ENCODE results near the gene EMP2. TPM values are rescaled to one million over a fixed set of nuclear protein-coding genes. Genes with fewer than 3 reads are reported as not detected.

Gene EMP2
- polyA plus RNA-seq, 2 of the 4 experiments (the other 2 are of a cell fraction), result 14.2 to 21.4 TPM

DNA sequence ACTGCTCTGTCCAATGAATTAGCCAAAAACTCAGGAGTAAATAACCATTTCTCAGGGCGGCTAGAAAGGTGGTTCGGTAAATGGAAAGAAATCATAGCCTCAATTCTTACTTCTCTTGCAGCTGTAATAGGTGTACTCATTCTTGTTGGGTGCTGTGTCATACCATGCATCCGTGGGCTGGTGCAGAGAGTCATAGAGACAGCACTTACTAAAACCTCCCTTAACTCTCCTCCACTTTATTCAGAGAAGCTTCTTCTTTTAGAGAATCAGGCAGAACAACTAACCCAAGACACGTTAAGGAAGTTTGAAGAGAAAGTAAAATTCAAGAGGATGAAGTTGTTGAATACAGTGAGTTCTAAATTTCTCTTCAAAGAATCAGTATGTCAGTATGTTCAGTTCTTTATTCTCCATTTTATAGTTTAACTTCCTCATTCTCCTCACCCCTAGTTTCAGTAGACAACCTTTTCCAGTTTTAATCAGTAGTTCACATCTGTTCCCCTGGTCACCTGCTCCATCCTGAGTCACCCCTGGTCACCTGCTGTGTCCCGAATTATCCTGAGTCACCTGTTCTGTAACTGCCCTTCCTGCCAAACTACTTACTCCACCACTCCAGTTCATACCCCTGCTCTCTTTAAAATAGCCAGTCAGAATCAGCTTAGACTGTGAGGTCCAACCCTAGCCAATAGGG lies 85.9 kb downstream of the EMP2 start:
- ATAC-seq, result no peak
- TF ChIP-seq ZNF302 (CRISPR knock-in tag; IDR thresholded peaks at IDR 0.05), result no peak
- no peak for TF ChIP-seq ZSCAN20 (CRISPR knock-in tag; IDR thresholded peaks at IDR 0.05)
- TF ChIP-seq MAFK (IDR thresholded peaks at IDR 0.05; ENCODE audit: partially characterized antibody), result no peak
- no peak for TF ChIP-seq RARB (CRISPR knock-in tag; IDR thresholded peaks at IDR 0.05)
- TF ChIP-seq, protein P1, sequence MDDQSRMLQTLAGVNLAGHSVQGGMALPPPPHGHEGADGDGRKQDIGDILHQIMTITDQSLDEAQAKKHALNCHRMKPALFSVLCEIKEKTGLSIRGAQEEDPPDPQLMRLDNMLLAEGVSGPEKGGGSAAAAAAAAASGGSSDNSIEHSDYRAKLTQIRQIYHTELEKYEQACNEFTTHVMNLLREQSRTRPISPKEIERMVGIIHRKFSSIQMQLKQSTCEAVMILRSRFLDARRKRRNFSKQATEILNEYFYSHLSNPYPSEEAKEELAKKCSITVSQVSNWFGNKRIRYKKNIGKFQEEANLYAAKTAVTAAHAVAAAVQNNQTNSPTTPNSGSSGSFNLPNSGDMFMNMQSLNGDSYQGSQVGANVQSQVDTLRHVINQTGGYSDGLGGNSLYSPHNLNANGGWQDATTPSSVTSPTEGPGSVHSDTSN (IDR thresholded peaks at IDR 0.05), result no peak
- TF ChIP-seq RCOR1 (IDR thresholded peaks at IDR 0.05; ENCODE audit: low read depth, low read length), result no peak
- TF ChIP-seq HOXB5 (CRISPR knock-in tag; IDR thresholded peaks at IDR 0.05), result no peak
- no peak for TF ChIP-seq CHD2 (IDR thresholded peaks at IDR 0.05; ENCODE audit: low read length, partially characterized antibody)
- TF ChIP-seq, protein P2, sequence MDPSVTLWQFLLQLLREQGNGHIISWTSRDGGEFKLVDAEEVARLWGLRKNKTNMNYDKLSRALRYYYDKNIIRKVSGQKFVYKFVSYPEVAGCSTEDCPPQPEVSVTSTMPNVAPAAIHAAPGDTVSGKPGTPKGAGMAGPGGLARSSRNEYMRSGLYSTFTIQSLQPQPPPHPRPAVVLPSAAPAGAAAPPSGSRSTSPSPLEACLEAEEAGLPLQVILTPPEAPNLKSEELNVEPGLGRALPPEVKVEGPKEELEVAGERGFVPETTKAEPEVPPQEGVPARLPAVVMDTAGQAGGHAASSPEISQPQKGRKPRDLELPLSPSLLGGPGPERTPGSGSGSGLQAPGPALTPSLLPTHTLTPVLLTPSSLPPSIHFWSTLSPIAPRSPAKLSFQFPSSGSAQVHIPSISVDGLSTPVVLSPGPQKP (IDR thresholded peaks at IDR 0.05; ENCODE audit: low read depth, low read length), result no peak
- no peak for TF ChIP-seq MYC (IDR thresholded peaks at IDR 0.05; ENCODE audit: borderline replicate concordance, low read length)
- TF ChIP-seq POLR2A (IDR thresholded peaks at IDR 0.05; ENCODE audit: low read length), result no peak
- TF ChIP-seq, protein P3, sequence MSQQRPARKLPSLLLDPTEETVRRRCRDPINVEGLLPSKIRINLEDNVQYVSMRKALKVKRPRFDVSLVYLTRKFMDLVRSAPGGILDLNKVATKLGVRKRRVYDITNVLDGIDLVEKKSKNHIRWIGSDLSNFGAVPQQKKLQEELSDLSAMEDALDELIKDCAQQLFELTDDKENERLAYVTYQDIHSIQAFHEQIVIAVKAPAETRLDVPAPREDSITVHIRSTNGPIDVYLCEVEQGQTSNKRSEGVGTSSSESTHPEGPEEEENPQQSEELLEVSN (IDR thresholded peaks at IDR 0.05; ENCODE audit: borderline replicate concordance, low read depth), result no peak
- FAIRE-seq, result no peak
- WGBS (ENCODE audit: missing lambda C conversion rate), result 62% methylated on average over 5 of the region's 5 CpGs
- H3K9me3 ChIP-seq, result 0 out of 3 replicates have a peak, but pooled peaks cover 4% of the 10 kb centered on the region
- ChIA-PET POLR2A (no interaction called here), CTCF (interaction anchor here (1.0 to 1.4 kb wide), 3 partner anchors 15 to 424 kb away, joined by 3 to 8 read pairs (median 4); no protein-coding TSS in a partner anchor)
- no peak overlapping the region for H3K27ac ChIP-seq
- H3K4me1 ChIP-seq, result no peaks in the 10 kb centered on the region
- H3K4me3 ChIP-seq, result no peak overlapping the region
- H3K4me2 ChIP-seq, result no peak overlapping the region
- no peak for DNase-seq (ENCODE audit: low read depth in 1 of 2, low spot score in 1 of 2)

DNA sequence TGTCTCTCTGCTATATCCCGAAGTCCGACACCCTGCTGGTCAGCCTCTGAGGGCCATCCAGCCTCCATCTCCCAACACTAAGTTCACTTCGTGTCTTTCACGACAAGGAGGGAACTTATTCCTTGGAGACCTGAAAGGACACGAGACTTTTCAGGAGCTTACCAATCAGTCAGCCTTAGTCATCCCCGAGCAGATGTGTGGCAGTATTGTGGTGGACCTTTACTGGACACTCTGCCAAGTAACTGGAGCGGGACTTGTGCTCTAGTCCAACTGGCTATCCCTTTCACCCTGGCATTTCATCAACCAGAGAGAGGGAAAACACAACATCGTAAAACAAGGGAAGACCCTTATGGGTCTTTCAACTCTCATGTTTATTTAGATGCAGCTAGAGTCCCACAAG lies 87.1 kb downstream of the EMP2 start:
- H3K9me3 ChIP-seq, result 0 out of 3 replicates have a peak, but pooled peaks cover 4% of the 10 kb centered on the region
- TF ChIP-seq NPAS2 (CRISPR knock-in tag; IDR thresholded peaks at IDR 0.05; ENCODE audit: borderline replicate concordance) (no peak), SREBF2 (IDR thresholded peaks at IDR 0.05) (no peak)
- TF ChIP-seq, protein P1 (IDR thresholded peaks at IDR 0.05), result no peak
- H3K4me2 ChIP-seq, result no peak overlapping the region
- CTCF ChIA-PET, result interaction anchor here (1.0 to 1.4 kb wide), 4 partner anchors 16 to 426 kb away, joined by 3 to 8 read pairs (median 4); no protein-coding TSS in a partner anchor
- DNase-seq (ENCODE audit: low read depth in 1 of 2, low spot score in 1 of 2) (no peak), ATAC-seq (no peak), FAIRE-seq (no peak)
- no peak overlapping the region for H3K27ac ChIP-seq
- 61% methylated on average over 8 of the region's 8 CpGs for WGBS (ENCODE audit: missing lambda C conversion rate)
- no peaks in the 10 kb centered on the region for H3K4me1 ChIP-seq
- POLR2A ChIA-PET, result interaction anchor here (0.5 kb wide), 1 partner anchor 185 kb away, joined by 3 read pairs; no protein-coding TSS in a partner anchor
- no peak overlapping the region for H3K4me3 ChIP-seq

DNA sequence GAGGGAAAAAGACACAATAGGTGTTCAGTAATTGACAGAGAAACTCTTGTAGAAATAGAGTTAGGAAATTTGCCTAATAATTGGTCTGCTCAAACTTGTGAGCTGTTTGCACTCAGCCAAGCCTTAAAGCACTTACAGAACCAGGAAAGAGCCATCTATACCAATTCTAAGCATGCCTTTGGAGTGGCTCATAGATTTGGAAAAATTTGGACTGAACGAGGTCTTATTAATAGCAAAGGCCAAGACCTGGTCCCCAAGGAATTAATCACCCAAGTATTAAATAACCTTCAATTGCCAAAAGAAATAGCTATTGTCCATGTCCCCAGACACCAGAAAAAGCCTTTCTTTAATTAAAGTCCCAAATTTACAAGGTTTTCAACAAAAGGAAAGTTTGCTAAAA lies 90.3 kb downstream of the EMP2 start:
- Histone ChIP-seq H3K9me3 (peaks cover 15% of the 10 kb centered on the region), H3K4me1 (no peaks in the 10 kb centered on the region), H3K4me3 (no peak overlapping the region), H3K4me2 (no peak overlapping the region), H3K27ac (no peak overlapping the region)
- no peak for ATAC-seq
- 16% methylated on average over 1 of the region's 1 CpG for WGBS (ENCODE audit: missing lambda C conversion rate)
- TF ChIP-seq, protein P4, sequence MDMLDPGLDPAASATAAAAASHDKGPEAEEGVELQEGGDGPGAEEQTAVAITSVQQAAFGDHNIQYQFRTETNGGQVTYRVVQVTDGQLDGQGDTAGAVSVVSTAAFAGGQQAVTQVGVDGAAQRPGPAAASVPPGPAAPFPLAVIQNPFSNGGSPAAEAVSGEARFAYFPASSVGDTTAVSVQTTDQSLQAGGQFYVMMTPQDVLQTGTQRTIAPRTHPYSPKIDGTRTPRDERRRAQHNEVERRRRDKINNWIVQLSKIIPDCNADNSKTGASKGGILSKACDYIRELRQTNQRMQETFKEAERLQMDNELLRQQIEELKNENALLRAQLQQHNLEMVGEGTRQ (IDR thresholded peaks at IDR 0.05), result no peak
- TF ChIP-seq CBX8 (IDR thresholded peaks at IDR 0.05), result no peak
- no peak for TF ChIP-seq POLR2AphosphoS2 (conservative IDR thresholded peaks at IDR 0.05; ENCODE audit: low read length)
- TF ChIP-seq TP53 (CRISPR knock-in tag; IDR thresholded peaks at IDR 0.05), result no peak
- no peak for TF ChIP-seq PHF8 (IDR thresholded peaks at IDR 0.05; ENCODE audit: borderline replicate concordance, low read depth)
- TF ChIP-seq ZSCAN20 (CRISPR knock-in tag; IDR thresholded peaks at IDR 0.05), result no peak
- TF ChIP-seq POLR2A (IDR thresholded peaks at IDR 0.05; ENCODE audit: low read length), result no peak
- no peak for TF ChIP-seq EP300 (IDR thresholded peaks at IDR 0.05)
- TF ChIP-seq EHF (CRISPR knock-in tag; IDR thresholded peaks at IDR 0.05), result no peak
- TF ChIP-seq, protein P3 (IDR thresholded peaks at IDR 0.05; ENCODE audit: borderline replicate concordance, low read depth), result no peak
- TF ChIP-seq JUNB (IDR thresholded peaks at IDR 0.05), result no peak
- TF ChIP-seq HOXA7 (CRISPR knock-in tag; IDR thresholded peaks at IDR 0.05), result no peak
- no peak for TF ChIP-seq KDM1A (IDR thresholded peaks at IDR 0.05; ENCODE audit: low read depth)
- no peak for TF ChIP-seq CHD4 (IDR thresholded peaks at IDR 0.05; ENCODE audit: borderline replicate concordance)
- ChIA-PET POLR2A (no interaction called here), CTCF (interaction anchor here (1.0 kb wide), 1 partner anchor 9 kb away, joined by 3 read pairs; no protein-coding TSS in a partner anchor)
- DNase-seq (ENCODE audit: low read depth in 1 of 2, low spot score in 1 of 2), result no peak
- FAIRE-seq, result no peak

All from A549 (cell line).